Hippocampal formation (tissue), 2 donors: Measurements from ENCODE around the gene DAPK1.

Experiments
- DNase-seq, 2 donors: peaks; one replicate each; lab custom pipeline; 2025; lab: John Stamatoyannopoulos, UW

Gene DAPK1

DNA sequence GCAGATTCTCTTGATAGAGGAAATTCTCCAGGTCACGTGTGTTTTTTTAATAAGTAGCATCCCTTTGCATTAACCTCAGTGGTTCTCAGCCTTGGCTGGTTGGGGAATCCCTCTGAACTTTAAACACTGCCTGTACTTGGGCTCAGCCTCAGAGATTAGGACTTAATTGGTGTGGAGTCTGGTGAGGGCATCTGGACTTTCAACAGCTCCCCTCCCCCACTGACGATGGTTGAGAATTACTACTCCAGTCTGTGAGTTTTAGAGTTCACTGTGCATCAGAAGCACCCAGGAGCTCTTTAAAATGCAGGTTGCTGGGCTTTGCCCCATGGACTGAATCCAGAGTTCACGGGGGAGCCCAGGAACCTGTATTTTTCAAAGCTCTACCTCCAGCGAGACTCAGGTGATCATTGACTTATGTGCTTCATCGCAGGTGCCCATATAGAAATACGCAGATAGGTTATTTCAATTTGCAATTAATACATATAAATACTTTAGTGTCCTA lies 71.4 kb downstream of the DAPK1 start:
- DNase-seq, result no peak

DNA sequence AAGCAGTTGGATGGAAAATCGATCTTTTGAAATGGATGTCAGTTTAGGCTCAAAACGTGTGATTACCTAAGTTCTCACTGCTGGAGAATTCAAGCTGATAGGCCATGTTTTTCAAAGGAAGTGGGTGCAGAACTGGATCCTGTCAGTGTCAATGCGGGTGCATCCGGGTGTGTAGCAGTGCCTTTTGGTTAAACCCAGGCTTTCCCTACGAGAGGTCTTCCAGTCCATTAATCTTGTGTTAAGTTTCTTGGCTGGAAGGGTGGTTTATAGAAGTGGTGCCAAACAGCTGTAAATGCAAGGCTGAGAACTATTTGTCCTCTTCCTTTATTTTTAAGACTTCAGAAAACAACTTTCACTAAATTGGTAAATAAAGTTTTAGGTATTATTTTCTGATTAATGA lies 71.9 kb downstream of the DAPK1 start:
- DNase-seq, result no peak

DNA sequence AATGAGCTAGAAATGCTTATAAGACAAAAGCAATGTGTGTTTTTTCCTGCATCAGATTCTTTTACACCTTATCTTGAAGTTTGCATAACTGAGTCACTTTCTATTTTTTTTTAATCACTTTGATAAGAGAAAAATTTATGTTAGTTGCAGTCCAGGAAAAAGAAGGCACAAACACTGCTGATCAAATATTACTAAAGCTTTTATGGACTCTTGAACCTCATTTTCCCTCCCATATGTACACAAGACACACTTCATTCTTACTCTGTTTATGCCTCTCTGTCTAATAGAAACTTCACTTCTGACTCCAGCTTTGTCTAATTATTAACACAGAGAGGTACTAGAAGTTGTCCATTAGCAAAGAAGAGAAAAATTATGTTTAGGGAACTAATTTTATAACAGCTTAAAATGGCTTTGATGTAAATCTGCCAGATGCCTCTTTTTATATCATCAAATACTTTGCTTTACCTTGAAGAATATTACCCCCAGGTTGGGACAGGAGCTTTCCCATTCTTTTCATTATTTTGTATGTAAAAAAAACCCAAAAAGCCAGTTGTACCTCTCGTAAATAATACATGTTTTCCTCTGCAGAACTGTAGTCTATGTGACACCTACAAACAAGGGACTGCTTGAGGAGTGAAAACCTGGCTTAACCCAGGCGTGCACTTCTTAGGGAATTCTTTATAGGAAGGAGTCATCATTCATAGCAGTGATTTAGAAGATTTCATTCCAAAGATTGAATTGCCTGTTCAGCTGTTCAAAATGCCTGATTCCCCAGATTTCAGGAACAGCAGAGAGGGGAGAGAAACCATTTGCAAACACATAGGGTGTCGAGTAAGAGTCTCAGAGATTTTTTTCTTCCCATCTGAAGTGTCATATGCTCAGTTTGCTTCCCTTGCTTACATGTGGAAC lies 72.6 kb downstream of the DAPK1 start:
- DNase-seq, result no peak

DNA sequence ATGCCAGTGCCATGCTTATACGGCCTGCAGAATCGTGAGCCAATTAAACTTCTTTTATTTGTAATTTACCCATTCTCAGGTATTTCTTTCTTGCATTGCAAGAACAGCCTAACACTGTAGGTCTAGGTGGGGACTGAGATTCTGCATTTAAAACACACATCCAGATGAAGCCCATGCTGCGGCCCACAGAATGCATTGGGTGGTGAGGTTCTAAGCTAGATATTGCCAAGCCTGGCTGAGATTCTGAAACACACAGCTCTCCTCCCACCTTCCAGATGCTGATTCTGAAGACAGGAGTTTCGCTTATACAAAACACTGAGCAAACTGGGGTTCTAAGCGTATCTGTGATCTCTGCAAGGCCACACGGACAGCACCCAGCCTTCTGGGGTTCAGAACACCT lies 75.1 kb downstream of the DAPK1 start:
- no peak for DNase-seq

DNA sequence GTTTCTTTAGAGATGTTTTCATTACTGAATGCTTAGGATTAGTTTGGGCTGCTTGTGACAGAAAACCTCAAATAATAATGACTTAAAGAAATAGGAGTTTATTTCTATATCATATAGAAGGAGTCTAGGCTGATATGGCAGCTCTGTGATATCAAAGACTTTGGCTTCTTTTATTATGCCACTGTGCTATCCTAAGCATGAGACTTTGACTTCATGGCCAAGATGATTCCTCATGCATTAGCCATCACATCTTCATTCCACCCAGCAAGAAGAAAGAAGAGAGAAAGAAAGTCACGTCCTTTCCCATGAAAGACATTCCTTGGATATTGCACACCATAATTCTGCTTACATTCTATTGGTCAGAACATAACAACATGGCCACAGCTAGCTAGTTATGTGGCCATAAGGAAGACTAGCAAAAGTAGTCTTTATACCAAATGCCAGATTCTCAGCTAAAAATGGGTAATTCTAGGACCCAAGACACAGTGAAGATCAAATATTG lies 76.2 kb downstream of the DAPK1 start:
- DNase-seq, result no peak

DNA sequence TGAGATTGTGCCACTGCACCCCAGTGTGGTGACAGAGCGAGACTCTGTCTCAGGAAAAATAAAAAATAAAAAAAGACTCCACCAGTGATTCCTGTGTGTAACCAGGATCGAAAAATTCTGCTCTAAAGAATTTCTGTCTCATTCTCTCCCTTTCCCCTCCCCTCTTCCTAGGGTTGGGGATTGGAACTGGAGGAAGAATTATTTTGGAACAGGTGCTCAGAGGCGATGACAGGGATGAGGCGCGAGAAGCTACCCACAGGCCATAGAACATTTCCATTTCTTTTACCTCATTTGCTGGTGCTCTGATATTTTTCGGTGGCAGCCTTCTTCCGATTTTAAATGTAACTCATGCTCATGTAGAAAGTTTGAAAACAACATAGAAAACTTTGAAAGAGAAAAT lies 80.1 kb downstream of the DAPK1 start:
- DNase-seq, result no peak

DNA sequence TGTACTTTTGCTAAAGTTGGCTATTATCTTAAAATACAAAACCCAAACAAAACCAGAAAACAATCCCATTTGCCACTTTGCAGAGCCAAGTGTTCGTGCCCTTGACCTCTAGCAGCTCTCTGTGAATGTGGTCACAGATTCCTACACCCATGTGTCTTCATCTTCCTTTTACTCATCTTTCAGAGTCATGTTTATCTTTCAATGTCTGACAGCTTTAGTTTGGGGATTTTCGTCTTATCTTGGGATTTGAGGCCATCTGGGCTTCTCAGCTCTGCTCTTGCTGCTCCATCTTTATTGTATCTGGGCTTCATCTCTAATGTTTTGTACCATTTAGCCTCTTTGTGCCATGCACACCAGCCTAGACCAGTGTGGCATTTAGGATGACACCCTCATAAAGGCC lies 81.0 kb downstream of the DAPK1 start:
- no peak for DNase-seq

DNA sequence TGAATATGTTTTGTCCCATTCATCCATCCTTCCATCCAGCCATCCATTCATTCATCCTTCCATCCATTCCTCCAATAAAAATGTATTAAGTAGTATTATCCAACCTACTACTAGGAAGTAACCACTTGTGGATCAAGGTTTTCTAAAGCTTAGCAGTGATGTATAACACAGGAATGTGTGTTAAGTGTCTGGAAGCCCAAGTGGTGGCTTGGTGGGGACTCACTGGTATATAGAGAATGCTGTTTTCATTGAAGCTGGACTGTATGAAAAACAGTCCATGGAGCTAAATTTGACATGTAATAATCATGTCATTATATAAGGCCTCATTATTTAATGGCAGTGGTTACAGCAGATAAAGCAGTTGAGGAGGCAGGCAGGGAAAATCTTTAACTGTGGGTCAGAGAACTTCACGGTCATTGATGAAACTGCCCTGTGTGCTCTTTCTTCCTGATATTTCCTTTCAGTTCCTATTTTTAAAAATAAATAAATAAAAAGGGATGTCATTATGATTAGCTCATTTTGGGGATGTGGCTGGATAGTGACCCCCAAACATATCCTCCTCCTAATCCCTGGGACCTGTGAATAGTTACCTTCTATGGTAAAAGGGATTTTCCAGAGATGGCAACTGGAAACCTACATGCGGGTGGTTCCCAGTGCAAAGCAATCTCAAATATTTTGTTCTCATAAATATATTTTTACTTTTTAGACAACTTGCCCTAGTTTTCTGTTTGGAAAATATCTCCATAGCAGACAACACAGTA lies 82.3 kb downstream of the DAPK1 start:
- DNase-seq, result no peak

DNA sequence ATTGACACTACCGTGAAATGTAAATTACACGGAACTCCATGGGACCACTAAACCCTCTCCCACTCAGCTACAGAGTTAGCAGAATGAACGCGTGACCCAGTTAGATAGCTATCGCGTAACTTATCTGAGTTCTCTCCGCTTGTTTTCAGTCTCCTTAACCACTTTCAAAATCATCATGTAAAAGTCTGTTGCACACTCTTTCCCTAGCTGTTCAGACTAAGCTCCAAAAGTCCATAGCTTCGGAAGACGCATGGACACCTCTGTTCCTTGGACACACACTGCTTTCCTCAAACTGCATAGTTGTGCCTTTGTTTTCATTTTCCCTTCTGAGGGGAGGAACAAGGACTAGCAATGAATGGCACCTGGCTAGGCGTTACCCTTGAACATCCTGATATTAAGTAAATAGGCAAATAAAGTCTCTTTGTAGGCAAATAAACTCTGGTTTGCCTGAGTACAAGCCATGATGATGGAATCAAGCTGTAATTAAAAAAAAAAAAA lies 83.3 kb downstream of the DAPK1 start:
- DNase-seq, result no peak

DNA sequence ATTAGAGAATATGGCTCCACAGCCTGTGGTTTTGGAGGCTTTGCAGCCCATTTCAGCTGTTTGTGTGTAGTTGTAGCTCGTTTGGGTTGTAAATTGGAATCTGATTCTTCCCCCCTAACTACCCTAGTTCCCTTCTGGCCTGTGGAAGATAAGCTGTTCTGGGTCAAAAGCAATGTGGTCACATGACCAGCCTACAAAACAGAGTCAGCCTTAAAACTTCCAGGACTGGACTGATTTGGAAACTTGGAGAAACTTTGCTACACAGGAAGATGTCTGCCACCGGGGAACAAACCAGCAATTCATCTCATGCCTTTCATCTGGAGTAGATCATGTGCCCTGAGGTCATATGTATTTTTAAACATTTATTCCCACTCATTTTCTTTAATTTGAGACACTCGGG lies 83.8 kb downstream of the DAPK1 start:
- no peak for DNase-seq

DNA sequence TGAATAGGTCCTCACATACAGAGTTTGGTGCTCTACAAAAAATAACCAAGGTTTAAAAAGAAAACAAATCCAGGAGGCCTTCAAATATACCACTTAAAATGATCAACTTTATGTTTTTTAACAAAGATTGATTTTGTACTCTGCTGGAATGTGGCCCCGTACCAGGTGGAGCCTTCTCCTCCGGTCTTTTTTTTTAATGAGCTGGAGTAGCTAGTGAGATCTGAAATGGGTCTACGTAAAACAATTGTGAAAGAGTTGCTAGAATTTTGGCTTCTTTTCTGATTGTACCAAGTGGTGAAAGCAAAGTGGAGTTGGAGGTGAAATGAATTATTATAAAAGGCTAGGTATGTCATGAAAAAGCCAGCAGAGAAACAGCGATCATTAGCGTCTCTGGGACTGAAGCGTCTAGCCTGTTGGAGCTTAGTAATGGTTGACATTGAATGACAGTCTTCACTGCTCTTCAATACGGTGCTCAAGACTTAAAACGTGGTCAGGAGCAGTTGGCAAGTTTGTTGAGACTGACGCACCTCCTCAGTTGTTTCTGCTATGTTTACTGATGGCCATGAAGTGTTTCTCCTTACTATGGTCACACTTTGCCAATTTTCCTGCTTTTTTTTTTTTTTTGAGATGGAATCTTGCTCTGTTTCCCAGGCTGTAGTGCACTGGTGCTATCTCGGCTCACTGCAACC lies 84.4 kb downstream of the DAPK1 start:
- no peak for DNase-seq

DNA sequence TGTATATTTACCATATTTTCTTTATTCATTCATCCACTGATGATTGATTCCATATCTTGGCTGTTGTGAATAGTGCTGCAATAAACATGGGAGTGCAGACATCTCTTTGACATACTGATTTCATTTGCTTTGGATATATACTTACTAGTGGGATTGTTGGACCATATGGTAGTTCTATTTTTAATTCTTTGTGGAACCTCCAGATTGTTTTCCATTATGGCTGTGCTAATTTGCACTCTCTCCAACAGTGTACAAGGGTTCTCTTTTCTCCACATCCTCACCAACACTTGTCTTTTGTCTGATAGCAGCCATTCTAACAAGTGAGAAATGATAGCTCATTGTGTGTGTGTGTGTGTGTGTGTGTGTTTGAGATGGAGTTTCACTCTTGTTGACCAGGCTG lies 86.7 kb downstream of the DAPK1 start:
- no peak for DNase-seq

DNA sequence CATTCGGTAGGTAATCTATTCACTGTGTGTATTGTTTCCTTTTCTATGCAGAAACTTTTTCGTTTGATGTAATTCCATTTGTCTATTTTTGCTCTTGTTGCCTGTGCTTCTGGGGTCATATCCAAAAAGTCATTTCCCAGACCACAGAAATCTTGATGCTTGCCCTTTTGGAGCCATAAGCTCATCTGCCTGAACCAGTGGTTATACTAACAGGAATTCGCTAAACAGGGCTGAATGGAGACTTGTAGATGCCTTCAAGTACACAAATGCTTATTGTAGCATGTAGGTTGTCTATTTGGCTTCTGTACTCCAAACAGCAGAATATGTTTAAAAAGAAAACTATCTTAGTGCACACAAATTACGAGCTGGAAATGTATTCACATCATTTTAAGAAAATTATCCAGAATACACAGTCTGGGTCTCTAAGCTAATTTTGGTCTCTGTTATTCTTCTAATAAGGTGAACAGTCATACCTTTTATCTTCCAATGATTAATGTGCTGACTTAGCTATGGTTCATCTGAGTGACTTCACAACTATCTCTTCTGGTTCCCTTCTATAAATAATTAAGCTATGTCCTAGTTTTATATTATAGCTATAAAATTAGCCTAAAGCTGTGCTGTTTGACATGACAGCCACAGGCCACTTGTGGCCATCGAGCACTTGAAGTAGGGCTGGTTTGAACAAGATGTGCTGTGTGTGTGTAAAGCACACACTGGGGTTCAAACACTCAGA lies 87.6 kb downstream of the DAPK1 start:
- no peak for DNase-seq

DNA sequence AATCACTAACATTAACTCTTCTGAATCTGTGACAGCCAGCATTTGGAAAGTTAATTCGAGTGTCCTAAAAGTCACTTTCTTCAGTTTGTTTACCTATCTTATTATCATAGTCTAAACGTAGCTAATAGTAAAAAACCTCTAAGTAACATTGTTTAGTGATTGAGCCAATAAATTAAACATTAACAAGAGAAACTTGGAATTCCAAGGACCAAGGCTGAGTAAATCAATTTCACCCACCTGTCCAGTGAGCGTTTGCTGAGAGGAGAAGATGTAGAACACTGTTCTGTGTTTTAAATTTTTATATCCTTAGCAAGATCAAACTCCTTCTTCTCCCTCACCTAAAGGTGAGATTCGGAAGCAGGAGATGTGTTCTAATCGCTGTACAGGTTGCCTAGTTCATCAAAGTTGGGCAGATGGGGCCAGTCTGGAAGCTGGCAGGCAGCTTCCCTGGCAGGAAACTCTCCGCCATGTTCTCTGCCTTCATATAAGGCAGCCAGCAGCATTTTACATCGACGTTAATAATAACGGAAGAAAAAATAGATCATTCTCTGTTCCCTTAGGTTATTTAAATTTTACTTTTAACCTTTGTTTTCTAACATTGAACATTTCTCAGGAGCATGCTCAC lies 89.2 kb downstream of the DAPK1 start:
- DNase-seq, result no peak

DNA sequence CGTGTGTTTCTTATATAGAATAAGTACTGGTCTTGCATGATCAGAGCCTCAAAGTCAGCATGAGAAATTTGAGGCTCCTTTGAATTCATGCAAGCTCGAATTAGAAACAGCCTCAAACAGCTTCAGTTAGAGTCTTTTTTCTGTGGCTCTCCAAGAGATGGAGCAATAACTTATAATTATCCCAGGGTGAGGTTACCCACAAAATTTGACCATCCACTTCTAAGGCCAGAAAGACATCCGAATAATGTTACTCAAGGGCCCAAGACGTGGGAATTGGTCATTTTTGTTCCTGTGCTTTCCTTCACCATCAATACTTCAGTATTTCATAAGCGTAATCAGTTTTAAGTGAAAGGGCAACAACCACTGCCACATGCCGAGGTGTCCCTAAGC lies 89.7 kb downstream of the DAPK1 start:
- DNase-seq, result no peak

DNA sequence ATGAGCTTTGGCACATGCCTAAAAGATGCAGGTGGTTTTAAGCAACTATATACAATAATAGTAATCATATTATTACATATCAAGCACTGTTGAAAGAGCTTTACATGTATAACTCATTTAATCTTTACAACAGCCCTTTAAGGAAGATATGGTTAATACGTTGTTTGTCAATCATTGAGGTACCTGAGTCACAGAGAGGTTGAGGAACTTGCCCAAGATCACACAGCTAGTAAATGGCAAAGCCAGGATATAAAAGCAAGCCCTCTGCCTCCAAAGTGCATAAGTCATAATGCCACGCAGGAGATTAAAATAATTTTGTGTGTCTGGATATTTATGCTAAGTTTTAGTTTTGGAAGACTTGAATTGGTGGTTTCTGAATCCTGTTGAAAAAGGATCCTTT lies 90.2 kb downstream of the DAPK1 start:
- no peak for DNase-seq

DNA sequence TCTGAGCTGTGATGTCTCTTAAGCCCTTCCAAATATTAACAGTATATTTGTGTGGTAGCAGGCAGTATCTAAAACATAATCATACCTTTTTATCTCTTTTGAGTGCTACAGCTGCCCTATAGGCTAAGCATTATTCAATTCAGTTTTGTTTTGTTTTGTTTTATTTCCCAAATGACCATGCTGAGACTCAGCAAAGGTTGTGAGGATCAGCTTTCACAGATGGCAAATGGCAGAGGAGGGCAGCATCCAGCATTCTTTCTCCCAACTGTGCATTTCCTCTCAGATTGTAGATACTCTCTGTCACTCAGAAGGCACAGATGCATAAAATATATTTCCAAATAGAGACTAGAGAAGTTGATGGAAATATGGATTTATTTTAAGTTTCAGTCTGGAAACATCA lies 90.7 kb downstream of the DAPK1 start:
- no peak for DNase-seq

DNA sequence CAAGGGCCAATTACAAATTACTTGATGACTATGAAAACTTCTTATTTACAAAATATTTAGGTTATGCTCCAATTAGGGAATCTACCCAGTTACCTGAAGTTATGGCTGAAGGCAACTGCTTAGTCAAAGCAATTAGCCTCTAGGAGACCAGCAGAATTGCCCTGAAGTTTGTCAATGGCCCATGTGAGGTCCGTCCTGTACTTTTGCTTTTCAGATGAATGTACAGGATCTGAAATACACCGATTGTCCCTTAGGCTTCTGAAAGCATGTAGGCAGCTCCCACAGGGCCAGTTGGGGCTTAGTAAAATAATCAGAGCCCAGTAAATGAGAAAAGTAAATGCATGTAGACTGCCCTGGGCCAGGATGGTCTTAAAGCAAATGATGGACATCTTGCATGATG lies 93.3 kb downstream of the DAPK1 start:
- DNase-seq, result no peak

DNA sequence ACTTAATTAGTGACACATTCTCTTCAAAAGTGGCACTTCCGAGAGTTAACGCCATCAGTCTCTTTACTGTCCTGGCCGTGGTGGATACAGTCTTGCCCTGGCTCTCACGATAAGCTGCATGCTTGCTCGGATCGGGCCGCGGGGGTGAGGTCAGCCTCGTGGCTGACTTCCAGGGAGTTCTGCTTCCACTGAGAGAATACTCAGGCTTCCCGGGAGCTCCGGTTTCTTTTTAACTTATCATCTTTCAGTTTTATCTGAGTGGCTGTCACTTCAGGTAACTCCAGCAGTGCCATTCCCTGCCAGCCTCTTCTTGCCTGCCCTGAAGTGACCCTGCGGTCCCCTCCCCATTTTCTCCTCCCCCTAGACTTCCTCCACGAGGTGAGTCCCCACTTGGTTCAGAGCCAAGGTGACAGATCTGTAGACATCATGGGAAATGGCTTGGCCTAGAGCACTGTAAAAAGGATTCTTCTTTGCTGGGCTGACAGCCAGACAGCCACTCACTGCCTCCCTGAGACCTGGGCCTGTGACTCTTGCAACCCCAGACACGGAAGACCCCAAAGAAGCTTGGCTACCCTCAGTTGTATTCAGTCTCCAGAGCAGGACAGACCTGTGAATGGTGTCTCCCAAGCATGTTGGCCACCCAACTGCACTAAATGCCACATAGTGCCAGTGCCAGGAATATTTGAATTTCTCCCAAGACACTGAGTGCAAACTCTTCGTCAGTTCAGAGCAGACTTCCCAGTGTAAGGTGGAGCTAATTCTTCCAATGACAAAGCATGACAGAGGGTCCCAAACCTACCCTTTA lies 95.1 kb downstream of the DAPK1 start:
- DNase-seq, result no peak

DNA sequence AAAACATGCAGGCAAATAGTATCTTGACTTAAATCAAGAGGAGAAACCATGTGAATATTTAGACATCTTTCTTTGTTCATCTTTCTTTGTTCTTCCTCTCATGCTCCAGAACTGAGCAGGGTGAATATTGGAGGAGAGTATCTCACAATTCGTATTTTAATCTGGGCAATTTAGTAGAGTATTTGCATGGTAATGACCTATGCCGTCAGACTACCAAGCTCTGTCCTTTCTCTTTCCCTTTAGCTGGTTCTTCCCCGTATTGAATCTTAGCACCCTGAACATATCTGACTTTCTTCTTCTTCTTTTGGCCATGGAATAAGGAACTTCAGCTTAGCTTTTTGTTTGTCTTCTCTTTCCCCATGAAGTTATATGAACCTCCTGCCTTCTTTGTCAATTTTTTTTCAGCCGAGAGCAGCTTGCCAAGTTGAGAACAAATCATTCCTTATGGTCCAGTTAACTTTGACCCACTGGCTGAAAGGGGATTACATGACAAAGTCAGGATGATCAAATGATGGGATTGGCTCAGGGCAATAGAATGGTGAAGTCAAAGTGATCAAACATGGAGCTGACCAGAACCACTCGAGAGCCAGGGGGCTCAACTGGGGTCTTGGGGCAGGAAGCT lies 95.8 kb downstream of the DAPK1 start:
- DNase-seq, result no peak
